H9 (cell line): ENCODE measurements around the gene DCAF15. TPM values are rescaled to one million over a fixed set of nuclear protein-coding genes. Genes with fewer than 3 reads are reported as not detected.

Experiments
- DNase-seq: peaks from one replicate; pipeline ENCODE4 v3.0.0-alpha.2; 2017
- H2AFZ ChIP-seq: one replicate; pipeline ENCODE4 v1.6.1; 2013; ENCODE audit warnings: mild to moderate bottlenecking, low read length, control low read depth, moderate library complexity
- H2AK5ac ChIP-seq: 2 replicates; pipeline ENCODE4 v1.6.1; 2013; ENCODE audit warnings: low read length, control low read depth, mixed read lengths; ENCODE audit not compliant: insufficient read length
- H2BK120ac ChIP-seq: one replicate; pipeline ENCODE4 v1.6.1; 2013; ENCODE audit warnings: low read depth, mild to moderate bottlenecking, low read length, control low read depth, inconsistent platforms; ENCODE audit not compliant: poor library complexity, severe bottlenecking
- H2BK12ac ChIP-seq: 2 replicates; pipeline ENCODE4 v1.6.1; 2013; ENCODE audit warnings: low read length, control low read depth, mixed read lengths, low read depth; ENCODE audit not compliant: insufficient read length
- H2BK15ac ChIP-seq: 2 replicates; pipeline ENCODE4 v1.6.1; 2013; ENCODE audit warnings: low read depth, low read length, control low read depth
- H2BK20ac ChIP-seq: one replicate; pipeline ENCODE4 v1.6.1; 2013; ENCODE audit warnings: low read depth, mild to moderate bottlenecking, low read length, control low read depth, inconsistent platforms; ENCODE audit not compliant: poor library complexity, severe bottlenecking
- H2BK5ac ChIP-seq: 2 replicates; pipeline ENCODE4 v1.6.1; 2013; ENCODE audit warnings: low read length, control low read depth, mixed read lengths; ENCODE audit not compliant: insufficient read length
- H3K14ac ChIP-seq: 2 replicates; pipeline ENCODE4 v1.6.1; 2013; ENCODE audit warnings: low read length, control low read depth; ENCODE audit not compliant: insufficient read depth
- H3K18ac ChIP-seq: 2 replicates; pipeline ENCODE4 v1.6.1; 2013; ENCODE audit warnings: low read depth, mild to moderate bottlenecking, mixed read lengths, low read length, control low read depth; ENCODE audit not compliant: insufficient read length
- H3K23ac ChIP-seq: 2 replicates; pipeline ENCODE4 v1.6.1; 2013; ENCODE audit warnings: low read length, control low read depth, mixed read lengths, low read depth; ENCODE audit not compliant: insufficient read length
- H3K23me2 ChIP-seq: 2 replicates; pipeline ENCODE4 v1.6.1; 2013; ENCODE audit warnings: low read depth, mild to moderate bottlenecking, mixed read lengths, low read length, control low read depth; ENCODE audit not compliant: insufficient read length, poor library complexity, severe bottlenecking
- H3K27ac ChIP-seq: 2 replicates; pipeline ENCODE4 v1.5.1; 2013; ENCODE audit warnings: low read length, control low read depth, mixed read lengths, low read depth; ENCODE audit not compliant: insufficient read length
- H3K27me3 ChIP-seq: 2 replicates; pipeline ENCODE4 v1.6.1; 2013; ENCODE audit warnings: low read length, control low read depth, inconsistent platforms; ENCODE audit not compliant: insufficient read depth
- H3K4ac ChIP-seq: 2 replicates; pipeline ENCODE4 v1.6.1; 2013; ENCODE audit warnings: low read depth, mild to moderate bottlenecking, control low read depth, inconsistent platforms, low read length, moderate library complexity
- H3K4me1 ChIP-seq: 2 replicates; pipeline ENCODE4 v1.6.1; 2013; ENCODE audit warnings: low read length, control low read depth, inconsistent platforms; ENCODE audit not compliant: insufficient read depth
- H3K4me2 ChIP-seq: 2 replicates; pipeline ENCODE4 v1.6.1; 2013; ENCODE audit warnings: low read length, control low read depth, mixed read lengths; ENCODE audit not compliant: insufficient read length, insufficient read depth
- H3K56ac ChIP-seq: 2 replicates; pipeline ENCODE4 v1.6.1; 2013; ENCODE audit warnings: low read depth, mild to moderate bottlenecking, mixed read lengths, low read length, control low read depth; ENCODE audit not compliant: insufficient read length
- H3K79me1 ChIP-seq: 2 replicates; pipeline ENCODE4 v1.6.1; 2013; ENCODE audit warnings: low read depth, mild to moderate bottlenecking, moderate library complexity, low read length, control low read depth, inconsistent platforms; ENCODE audit not compliant: insufficient read depth, poor library complexity, severe bottlenecking
- H3K79me2 ChIP-seq: 2 replicates; pipeline ENCODE4 v1.6.1; 2013; ENCODE audit warnings: low read length, control low read depth, inconsistent platforms; ENCODE audit not compliant: insufficient read depth
- H3K9ac ChIP-seq: 2 replicates; pipeline ENCODE4 v1.6.1; 2013; ENCODE audit warnings: low read length, control low read depth, mixed read lengths; ENCODE audit not compliant: insufficient read length; ENCODE audit errors: extremely low read depth
- H3K9me3 ChIP-seq: one replicate; pipeline ENCODE4 v1.6.1; 2013; ENCODE audit warnings: low read depth, low read length, inconsistent platforms; ENCODE audit not compliant: control insufficient read depth
- H3T11ph ChIP-seq: one replicate; pipeline ENCODE4 v1.6.1; 2013; ENCODE audit warnings: mild to moderate bottlenecking, low read length, control low read depth, inconsistent platforms
- H4K20me1 ChIP-seq: one replicate; pipeline ENCODE4 v1.6.1; 2013; ENCODE audit not compliant: control insufficient read depth, insufficient read length, insufficient read depth
- H4K5ac ChIP-seq: 2 replicates; pipeline ENCODE4 v1.6.1; 2013; ENCODE audit warnings: low read depth, mild to moderate bottlenecking, mixed read lengths, low read length, control low read depth; ENCODE audit not compliant: insufficient read length
- H4K8ac ChIP-seq: replicated peaks from 2 replicates; pipeline ENCODE4 v1.6.1; 2013; ENCODE audit warnings: low read length, control low read depth, mixed read lengths, low read depth; ENCODE audit not compliant: insufficient read length
- H4K91ac ChIP-seq: 2 replicates; pipeline ENCODE4 v1.6.1; 2013; ENCODE audit warnings: low read depth, mild to moderate bottlenecking, moderate library complexity, mixed read lengths, low read length, control low read depth; ENCODE audit not compliant: insufficient read length
- H3K27ac Mint-ChIP-seq, 3 experiments: 2 replicates in 2 of 3; 3 replicates in 1 of 3; pipeline ENCODE4 v1.8.0; 2020 to 2021; ENCODE audit warnings: mixed read lengths in 3 of 3, mild to moderate bottlenecking in 1 of 3, moderate library complexity in 1 of 3
- H3K27me3 Mint-ChIP-seq: 2 replicates; pipeline ENCODE4 v1.8.0; 2021; ENCODE audit warnings: low read depth, mild to moderate bottlenecking, moderate library complexity, mixed read lengths
- H3K36me3 Mint-ChIP-seq, 3 experiments: 2 replicates in 2 of 3; 3 replicates in 1 of 3; pipeline ENCODE4 v1.8.0; 2020 to 2021; ENCODE audit warnings: low read depth in 3 of 3, mixed read lengths in 3 of 3; ENCODE audit not compliant: insufficient read depth in 1 of 3
- H3K4me1 Mint-ChIP-seq, 2 experiments: 2 replicates each; pipeline ENCODE4 v1.8.0; 2020; ENCODE audit warnings: mixed read lengths in 2 of 2
- H3K4me3 Mint-ChIP-seq, 2 experiments: 2 replicates in 1 of 2; 3 replicates in 1 of 2; pipeline ENCODE4 v1.8.0; 2020 to 2021; ENCODE audit warnings: mild to moderate bottlenecking in 2 of 2, mixed read lengths in 2 of 2, moderate library complexity in 1 of 2
- H3K9me3 Mint-ChIP-seq, 2 experiments: 2 replicates in 1 of 2; 3 replicates in 1 of 2; pipeline ENCODE4 v1.8.0; 2020; ENCODE audit warnings: mild to moderate bottlenecking in 2 of 2, mixed read lengths in 2 of 2, moderate library complexity in 1 of 2
- CTCF ChIP-seq: fragments of 200-600 bp; sonication (generic); conservative IDR thresholded peaks from 3 replicates; pipeline ENCODE4 v1.8.0; 2021; ENCODE audit warnings: antibody characterized with exemption, mild to moderate bottlenecking
- WGBS: extraction: QIAGEN DNeasy Blood & Tissue Kit; methylation state at CpG from one replicate; pipeline ENCODE4 v1.1.7; 2013; ENCODE audit warnings: missing lambda C conversion rate, low lambda C conversion rate, mixed read lengths; ENCODE audit not compliant: insufficient read length; ENCODE audit errors: extremely low coverage; 5-methylcytosine and 5-hydroxymethylcytosine counted together
- total RNA-seq: library from RNA; stranded (reverse); gene quantifications from 2 replicates; pipeline ENCODE4 v1.2.1, GENCODE V29; 2021

Gene DCAF15
- total RNA-seq, 1 experiment from 2014 or later = 82.5 TPM

GRCh38 chr19:13978351-13979243, 26.3 kb downstream of the DCAF15 start:
- H2BK12ac ChIP-seq = no peak overlapping the region
- H2BK120ac ChIP-seq = no peak overlapping the region
- H2BK15ac ChIP-seq = no peak overlapping the region
- H3K4me3 Mint-ChIP-seq = peak overlapping the region; percentile 54 to 72
- no CpG with 5 or more reads among the region's 74 CpGs for WGBS
- no peak overlapping the region for H2BK20ac ChIP-seq
- H3K56ac ChIP-seq = no peak overlapping the region
- H4K91ac ChIP-seq = no peak overlapping the region
- H3K14ac ChIP-seq = peak overlapping the region; percentile 88
- peak overlapping the region; percentile 80 for H3K18ac ChIP-seq
- H3K27ac ChIP-seq = no peak overlapping the region
- no peaks in the 10 kb centered on the region for H3K27me3 ChIP-seq
- H3K23me2 ChIP-seq = no peaks in the 10 kb centered on the region
- H3K4me1 Mint-ChIP-seq = peaks cover 15 to 23% of the 10 kb centered on the region in 2 experiments
- no peak overlapping the region for H2BK5ac ChIP-seq
- H3K9me3 Mint-ChIP-seq = no peaks in the 10 kb centered on the region
- H3K27me3 Mint-ChIP-seq = no peaks in the 10 kb centered on the region
- no peaks in the 10 kb centered on the region for H3K79me1 ChIP-seq
- H3K79me2 ChIP-seq = no peaks in the 10 kb centered on the region
- no peak for TF ChIP-seq CTCF
- H3K27ac Mint-ChIP-seq = peak overlapping the region in 2 of 3 experiments; percentile 32 to 91; a peak in 3 of 7 replicates
- no peaks in the 10 kb centered on the region for H4K20me1 ChIP-seq
- no peak overlapping the region for H3K4ac ChIP-seq
- no peaks in the 10 kb centered on the region for H3K4me1 ChIP-seq
- peak; percentile 99 for DNase-seq
- no peak overlapping the region for H4K5ac ChIP-seq
- no peak overlapping the region for H3K9ac ChIP-seq
- no peak overlapping the region for H4K8ac ChIP-seq
- H3K4me2 ChIP-seq = peak overlapping the region; percentile 20
- H2AFZ ChIP-seq = no peak overlapping the region
- H2AK5ac ChIP-seq = no peak overlapping the region
- H3T11ph ChIP-seq = no peak overlapping the region
- H3K23ac ChIP-seq = no peak overlapping the region
- H3K9me3 ChIP-seq = no peaks in the 10 kb centered on the region
- peaks cover 0 to 21% (median 6%) of the 10 kb centered on the region in 3 experiments; a peak in 5 of 7 replicates for H3K36me3 Mint-ChIP-seq
